GM19240 (cell line): Measurements from ENCODE around the gene RARRES1.
"Not testable (repeated sequence)": the region's sequence is repeated elsewhere in the genome, so short reads cannot be mapped to it uniquely, and the experiment has no call there.

Experiments used
- DNase-seq: peaks from one replicate; pipeline ENCODE4 v3.0.0; 2011; ENCODE audit warnings: low spot score; ENCODE audit not compliant: insufficient read length

RARRES1 gene

DNA sequence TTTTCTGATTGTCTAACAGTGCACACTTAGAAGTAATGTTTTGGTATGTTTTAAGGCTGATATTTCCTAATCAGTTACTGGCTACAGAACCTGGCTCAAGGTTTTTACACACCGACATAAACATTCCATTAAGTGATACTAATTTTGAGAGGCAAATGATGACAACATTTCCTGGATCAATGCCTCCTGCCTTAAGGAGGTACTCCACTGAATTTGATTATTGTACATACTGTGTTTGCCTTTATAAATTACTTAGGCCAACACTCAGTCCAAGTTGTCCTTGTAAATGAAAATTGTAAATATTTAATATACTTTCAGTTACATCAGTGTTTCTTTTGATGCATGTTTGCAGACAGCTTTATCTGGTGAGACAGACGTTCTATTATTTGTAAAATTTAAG is 35.6 kb downstream of the RARRES1 start:
- DNase-seq: no peak

DNA sequence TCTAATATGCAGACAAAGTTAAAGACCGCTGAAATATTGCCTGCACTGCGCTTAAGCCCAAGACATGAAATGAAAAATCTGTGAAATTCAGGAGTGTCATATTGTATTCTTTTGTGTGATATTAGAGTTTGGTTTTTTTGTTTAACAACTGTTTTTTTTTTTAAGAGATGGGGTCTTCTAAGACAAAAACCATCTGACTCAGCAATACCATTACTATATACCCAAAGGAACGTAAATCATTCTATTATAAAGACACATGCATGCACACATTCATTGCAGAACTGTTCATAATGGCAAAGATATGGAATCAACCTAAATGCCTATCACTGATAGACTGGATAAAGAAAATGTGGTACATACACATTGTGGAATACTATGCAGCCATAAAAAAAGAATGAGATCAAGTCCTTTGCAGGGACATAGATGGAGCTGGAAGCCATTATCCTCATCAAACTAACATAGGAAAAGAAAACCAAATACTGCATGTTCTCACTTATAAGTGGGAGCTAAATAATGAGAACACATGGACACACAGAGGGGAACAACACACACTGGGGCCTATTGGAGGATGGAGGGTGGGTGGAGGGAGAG is 38.3 kb downstream of the RARRES1 start:
- not testable (repeated sequence) for DNase-seq

- DNase-seq: no peak
Observed at GRCh38 chr3:158685159-158685558, 47.1 kb downstream of the RARRES1 start.

DNA sequence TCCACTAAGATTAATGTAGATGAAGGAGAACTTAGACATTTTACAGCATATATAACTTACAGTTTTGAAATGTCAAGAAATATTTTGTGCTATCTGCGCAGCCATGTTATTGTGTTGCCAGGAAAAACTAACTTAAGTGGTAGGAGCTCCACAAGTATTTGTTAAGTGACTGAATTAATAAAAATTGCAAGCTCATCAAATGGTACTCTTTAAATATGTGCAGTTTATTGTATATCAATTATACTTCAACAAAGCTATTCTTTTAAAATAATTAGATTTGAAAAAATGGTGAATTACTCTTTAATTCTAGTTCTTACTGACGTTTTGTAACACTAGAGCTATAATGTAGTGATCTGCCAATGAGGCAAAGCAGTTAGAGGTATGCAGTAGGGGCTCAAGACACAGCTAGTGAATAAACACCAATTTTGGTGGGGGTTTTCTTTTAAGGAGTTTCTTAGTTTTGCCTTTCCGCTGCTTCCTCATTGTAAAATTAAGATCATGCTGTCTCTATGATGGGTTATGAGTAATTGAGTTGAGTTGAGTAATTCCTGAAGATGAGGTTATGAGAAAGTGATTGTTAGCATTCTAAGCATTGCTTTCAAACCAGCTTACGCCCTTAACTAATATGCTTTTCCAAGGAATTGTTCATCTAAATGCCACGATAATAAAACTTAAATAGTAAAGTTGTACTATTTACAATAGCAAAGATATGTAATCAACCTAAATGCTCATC is 48.9 kb downstream of the RARRES1 start:
- DNase-seq: no peak

- no peak for DNase-seq
Observed at GRCh38 chr3:158680861-158681260, 51.4 kb downstream of the RARRES1 start.

- DNase-seq: no peak
Observed at GRCh38 chr3:158679547-158680000, 52.7 kb downstream of the RARRES1 start.

DNA sequence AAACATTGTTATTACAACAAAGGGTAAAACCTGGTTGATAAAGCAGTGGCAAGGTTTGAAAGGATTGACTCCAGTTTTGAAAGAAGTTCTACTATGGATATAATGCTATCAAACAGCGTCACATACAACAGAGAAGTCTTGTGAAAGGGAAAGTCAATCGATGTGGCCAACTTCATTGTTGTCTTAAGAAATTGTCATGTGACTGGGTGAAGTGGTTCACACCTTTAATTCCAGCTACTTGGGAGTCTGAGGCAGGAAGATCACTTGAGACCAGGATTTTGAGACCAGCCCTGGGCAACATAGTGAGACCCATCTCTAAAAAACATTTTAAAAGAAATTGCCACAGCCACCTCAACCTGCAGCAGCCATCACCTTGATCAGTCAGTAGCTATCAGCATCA is 53.6 kb downstream of the RARRES1 start:
- DNase-seq: no peak

- peak; percentile 68 for DNase-seq
Observed at GRCh38 chr3:158672215-158673176, 59.8 kb downstream of the RARRES1 start, which contains the start of gene LXN. TSS of gene LXN (minus strand) at chr3:158672648. CDS start at chr3:158672478, 170 bp downstream.

DNA sequence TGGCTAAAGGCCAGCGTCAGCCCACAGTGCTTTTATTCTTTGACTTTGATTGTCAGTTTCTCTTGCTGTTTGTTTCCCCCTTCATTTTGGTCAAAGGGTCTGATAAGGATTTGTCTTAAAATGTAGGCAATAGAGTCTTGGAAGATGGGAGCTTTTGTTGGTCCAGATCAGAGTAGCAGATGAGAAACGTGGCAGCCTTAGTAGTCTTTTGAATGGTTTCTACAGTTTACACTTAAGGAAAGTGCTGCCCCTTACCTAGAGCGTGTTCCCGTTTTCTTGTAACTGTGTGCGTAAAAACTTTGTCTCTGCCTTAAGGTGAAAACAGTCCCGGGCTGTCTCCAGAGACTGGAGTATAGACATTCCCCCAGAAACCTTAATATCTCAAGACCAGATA is 60.4 kb downstream of the RARRES1 start:
- DNase-seq: peak; percentile 1

GRCh38 chr3:158668506-158668905 is 63.8 kb downstream of the RARRES1 start:
- DNase-seq: no peak

GRCh38 chr3:158666416-158666815 is 65.8 kb downstream of the RARRES1 start:
- DNase-seq: no peak

DNA sequence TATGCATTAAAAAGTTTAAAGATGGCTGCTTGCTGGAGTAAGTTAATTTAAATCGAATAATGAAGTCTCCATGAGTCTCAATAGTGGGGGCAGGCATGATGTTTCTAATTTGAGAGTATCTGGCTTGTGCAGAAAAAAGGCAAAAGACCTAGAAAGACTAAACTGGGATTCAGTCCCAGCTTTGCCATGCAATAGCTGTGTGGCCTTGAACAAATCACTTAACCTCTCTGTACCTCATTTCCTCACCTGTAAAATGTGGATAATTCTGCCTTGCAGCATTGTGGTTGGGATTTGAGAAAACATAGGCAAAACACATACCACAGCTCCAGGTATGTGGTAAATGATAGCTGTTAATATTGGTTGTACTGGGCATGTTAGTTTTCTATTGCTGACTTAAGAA is 68.4 kb downstream of the RARRES1 start:
- DNase-seq: no peak

DNA sequence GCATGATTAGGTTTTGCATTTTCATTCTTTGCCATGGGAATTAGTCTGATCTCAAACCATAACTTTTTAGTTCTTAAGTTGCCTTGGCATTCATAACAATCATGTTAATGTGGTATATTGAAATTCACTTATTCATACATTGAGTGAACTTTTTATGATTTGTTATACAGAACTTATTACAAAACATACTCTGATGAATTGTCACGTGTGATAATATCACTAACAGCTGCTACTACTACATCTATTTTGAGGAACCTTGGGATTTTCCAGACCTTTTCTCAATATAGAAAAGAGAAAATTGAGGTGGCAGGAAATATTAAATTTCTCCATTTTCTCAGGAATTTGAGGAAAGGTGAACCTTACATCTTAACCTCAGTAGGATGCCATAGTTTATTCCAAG is 69.0 kb downstream of the RARRES1 start:
- no peak for DNase-seq

DNA sequence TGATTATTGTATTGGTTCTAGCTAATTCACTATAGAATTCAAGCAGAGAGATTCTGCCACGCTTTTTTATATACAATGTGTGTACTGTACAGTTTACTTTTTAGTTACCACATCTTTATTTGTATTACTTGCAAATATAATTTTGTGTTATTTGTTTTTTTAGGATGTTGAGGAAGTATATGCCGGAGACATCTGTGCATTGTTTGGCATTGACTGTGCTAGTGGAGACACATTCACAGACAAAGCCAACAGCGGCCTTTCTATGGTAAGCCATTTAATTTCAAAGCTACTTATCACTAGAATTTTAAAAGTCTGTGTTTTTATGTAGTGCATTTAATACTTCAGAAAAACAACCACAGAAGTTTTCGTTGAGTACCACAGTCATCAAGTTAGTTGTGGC is 71.5 kb downstream of the RARRES1 start:
- no peak for DNase-seq

GRCh38 chr3:158659454-158660237 is 72.6 kb downstream of the RARRES1 start:
- DNase-seq: no peak

GRCh38 chr3:158658889-158659288 is 73.4 kb downstream of the RARRES1 start:
- no peak for DNase-seq

GRCh38 chr3:158652463-158652862 is 79.8 kb downstream of the RARRES1 start:
- no peak for DNase-seq

DNA sequence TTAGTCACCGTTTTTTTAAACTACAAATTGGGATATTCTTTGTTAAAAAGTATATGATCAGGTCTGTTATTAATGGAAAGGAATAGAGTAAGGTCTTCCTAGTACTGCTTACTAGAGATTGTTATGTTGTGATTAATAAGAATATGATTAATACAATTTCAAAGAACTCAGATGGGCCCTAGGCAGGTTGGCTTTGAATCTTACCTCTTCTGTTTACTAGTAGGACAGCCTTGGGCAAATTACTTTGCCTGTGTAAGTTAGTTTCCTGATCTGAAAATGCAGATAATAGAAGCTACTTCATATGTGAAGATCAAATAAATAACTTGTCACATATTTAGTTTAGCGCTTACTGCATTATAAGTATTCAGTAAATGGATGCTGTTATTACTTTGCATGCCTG is 81.1 kb downstream of the RARRES1 start:
- no peak for DNase-seq

GRCh38 chr3:158649791-158650190 is 82.5 kb downstream of the RARRES1 start:
- no peak for DNase-seq
